GM18907 (cell line): ENCODE data around the gene GAB2.
"Not testable (repeated sequence)": the region's sequence is repeated elsewhere in the genome, so short reads cannot be mapped to it uniquely, and the experiment has no call there.

Source experiments
- ATAC-seq: cut with Tn5 transposase; IDR thresholded peaks from one replicate; pipeline ENCODE4 v1.9.1; 2021; ENCODE audit warnings: mild to moderate bottlenecking, moderate library complexity; ENCODE audit not compliant: unreplicated experiment

The GAB2 gene

GRCh38 chr11:78371221-78371891 is 46.3 kb downstream of the GAB2 start:
- no peak for ATAC-seq

GRCh38 chr11:78370406-78371172 is 47.0 kb downstream of the GAB2 start:
- no peak for ATAC-seq

- ATAC-seq, result no peak
Observed at GRCh38 chr11:78365381-78365792, 52.2 kb downstream of the GAB2 start.

- ATAC-seq, result no peak
Observed at GRCh38 chr11:78364128-78364751, 53.4 kb downstream of the GAB2 start.

- no peak for ATAC-seq
Observed at GRCh38 chr11:78363024-78363619, 54.5 kb downstream of the GAB2 start.

GRCh38 chr11:78361228-78361627 is 56.4 kb downstream of the GAB2 start:
- no peak for ATAC-seq

GRCh38 chr11:78359921-78360320 is 57.7 kb downstream of the GAB2 start:
- ATAC-seq, result no peak

- not testable (repeated sequence) for ATAC-seq
Observed at GRCh38 chr11:78357924-78358323, 59.7 kb downstream of the GAB2 start.

- not testable (repeated sequence) for ATAC-seq
Observed at GRCh38 chr11:78357425-78357824, 60.2 kb downstream of the GAB2 start.

- not testable (repeated sequence) for ATAC-seq
Observed at GRCh38 chr11:78355742-78356141, 61.9 kb downstream of the GAB2 start.

- no peak for ATAC-seq
Observed at GRCh38 chr11:78355309-78355705, 62.3 kb downstream of the GAB2 start.

- no peak for ATAC-seq
Observed at GRCh38 chr11:78354408-78355308, 63.0 kb downstream of the GAB2 start.

GRCh38 chr11:78351979-78352841 is 65.4 kb downstream of the GAB2 start:
- ATAC-seq, result no peak

GRCh38 chr11:78351193-78351592 is 66.4 kb downstream of the GAB2 start:
- no peak for ATAC-seq

- no peak for ATAC-seq
Observed at GRCh38 chr11:78350646-78351165, 66.9 kb downstream of the GAB2 start.

- no peak for ATAC-seq
Observed at GRCh38 chr11:78350091-78350645, 67.5 kb downstream of the GAB2 start.

GRCh38 chr11:78349624-78350023 is 68.0 kb downstream of the GAB2 start:
- no peak for ATAC-seq

GRCh38 chr11:78349114-78349513 is 68.5 kb downstream of the GAB2 start:
- ATAC-seq, result no peak

GRCh38 chr11:78347956-78348355 is 69.7 kb downstream of the GAB2 start:
- ATAC-seq, result no peak
